Panc1 (cell line): ENCODE data around the gene FYCO1. TPM values are rescaled to one million over a fixed set of nuclear protein-coding genes. Genes with fewer than 3 reads are reported as not detected.

Experiments
- ATAC-seq: fragments of 200-7000 bp; cut with Tn5 transposase; 2 replicates; pipeline ENCODE4 v1.9.1; 2020; ENCODE audit warnings: mild to moderate bottlenecking, moderate library complexity
- BruUV-seq: library from RNA; stranded (reverse); fragments of 400-500 nt; replicated peaks from 2 replicates; lab custom pipeline; 2021; lab: Mats Ljungman, UMichigan
- CTCF ChIA-PET: fragments of 300-600 bp; sonication (Branson Sonifier 250); formaldehyde crosslinking; loops from one replicate; lab custom pipeline; 2022; ENCODE audit warnings: antibody characterized with exemption; lab: Charles Lee
- POLR2A ChIA-PET: fragments of 300-600 bp; sonication (Branson Sonifier 250); formaldehyde crosslinking; loops from one replicate; lab custom pipeline; 2022; ENCODE audit warnings: antibody characterized with exemption; lab: Charles Lee
- DNase-seq: peaks from one replicate; pipeline ENCODE4 v3.0.0-alpha.2; 2010; ENCODE audit warnings: low read depth, low spot score
- H3K27ac ChIP-seq: 2 replicates; pipeline ENCODE4 v1.5.1; 2011; ENCODE audit warnings: mild to moderate bottlenecking, low read length, inconsistent platforms
- H3K27me3 ChIP-seq: fragments of 200-500 bp; sonication (Bioruptor generic); 2 replicates; pipeline ENCODE4 v1.6.0; 2014; ENCODE audit warnings: low read length, inconsistent platforms; ENCODE audit not compliant: control insufficient read depth, insufficient read depth
- H3K36me3 ChIP-seq: fragments of 200-500 bp; sonication (Bioruptor generic); 2 replicates; pipeline ENCODE4 v1.5.1; 2014; ENCODE audit warnings: inconsistent platforms, mild to moderate bottlenecking, low read length, moderate library complexity; ENCODE audit not compliant: control insufficient read depth, insufficient read depth
- H3K4me1 ChIP-seq: 2 replicates; pipeline ENCODE4 v1.5.1; 2011; ENCODE audit warnings: inconsistent platforms, mild to moderate bottlenecking, low read length, moderate library complexity; ENCODE audit not compliant: control insufficient read depth, insufficient read depth
- H3K4me3 ChIP-seq, 2 experiments: 2 replicates each; pipeline ENCODE4 v1.5.1; 2011 to 2012; ENCODE audit warnings: low read depth in 2 of 2, low read length in 2 of 2, mild to moderate bottlenecking in 2 of 2, inconsistent platforms in 1 of 2, moderate library complexity in 1 of 2
- H3K9me3 ChIP-seq: fragments of 200-500 bp; sonication (Bioruptor generic); 2 replicates; pipeline ENCODE4 v1.5.1; 2014; ENCODE audit warnings: low read depth, mild to moderate bottlenecking, inconsistent platforms, low read length, moderate library complexity; ENCODE audit not compliant: control insufficient read depth, insufficient read depth
- CTCF ChIP-seq: fragments of 450-650 bp; IDR thresholded peaks from 2 replicates; pipeline ENCODE4 v1.5.1; 2017; ENCODE audit warnings: mild to moderate bottlenecking
- POLR2AphosphoS5 ChIP-seq: IDR thresholded peaks from 2 replicates; pipeline ENCODE4 v1.6.1; 2012; ENCODE audit warnings: mild to moderate bottlenecking, low read depth, low read length, moderate library complexity
- SIN3A ChIP-seq: IDR thresholded peaks from 2 replicates; pipeline ENCODE4 v1.6.1; 2012; ENCODE audit warnings: low read depth, mild to moderate bottlenecking, low read length, moderate library complexity, borderline replicate concordance; ENCODE audit not compliant: insufficient read depth
- TCF7L2 ChIP-seq: IDR thresholded peaks from 2 replicates; pipeline ENCODE4 v1.6.1; 2011; ENCODE audit warnings: mild to moderate bottlenecking, low read depth, low read length, inconsistent platforms
- in situ Hi-C: cut with HindIII; loops from 2 replicates; pipeline ENCODE4 v1.10.0; 2016; ENCODE audit warnings: low sequenced_read_pairs, low pct_unique_long_range_greater_than_20kb
- intact Hi-C: fragments of 100-400 bp; cut with micrococcal nuclease; formaldehyde crosslinking; loops from one replicate; pipeline ENCODE4 v1.10.0; 2022; ENCODE audit not compliant: unreplicated experiment
- total RNA-seq: library from RNA; stranded (reverse); gene quantifications from one replicate; pipeline ENCODE4 v1.2.1, GENCODE V29; 2021; ENCODE audit not compliant: unreplicated experiment
- TF ChIP-seq, protein P1 (sequence below), 2 experiments: IDR thresholded peaks; 2 replicates each; pipeline ENCODE4 v1.6.1; 2011 to 2012; ENCODE audit warnings: low read depth in 2 of 2, control low read depth in 1 of 2, low read length in 1 of 2, mild to moderate bottlenecking in 1 of 2, moderate library complexity in 1 of 2; ENCODE audit not compliant: insufficient read depth in 1 of 2

The FYCO1 gene
- total RNA-seq, 1 experiment from 2014 or later, result 8.7 TPM

GRCh38 chr3:46031269-46031668 is 35.6 kb upstream of the FYCO1 start:
- intact Hi-C loops, result no loop called here
- TF ChIP-seq TCF7L2 (no peak), CTCF (no peak), SIN3A (no peak), POLR2AphosphoS5 (no peak)
- TF ChIP-seq, protein P1, sequence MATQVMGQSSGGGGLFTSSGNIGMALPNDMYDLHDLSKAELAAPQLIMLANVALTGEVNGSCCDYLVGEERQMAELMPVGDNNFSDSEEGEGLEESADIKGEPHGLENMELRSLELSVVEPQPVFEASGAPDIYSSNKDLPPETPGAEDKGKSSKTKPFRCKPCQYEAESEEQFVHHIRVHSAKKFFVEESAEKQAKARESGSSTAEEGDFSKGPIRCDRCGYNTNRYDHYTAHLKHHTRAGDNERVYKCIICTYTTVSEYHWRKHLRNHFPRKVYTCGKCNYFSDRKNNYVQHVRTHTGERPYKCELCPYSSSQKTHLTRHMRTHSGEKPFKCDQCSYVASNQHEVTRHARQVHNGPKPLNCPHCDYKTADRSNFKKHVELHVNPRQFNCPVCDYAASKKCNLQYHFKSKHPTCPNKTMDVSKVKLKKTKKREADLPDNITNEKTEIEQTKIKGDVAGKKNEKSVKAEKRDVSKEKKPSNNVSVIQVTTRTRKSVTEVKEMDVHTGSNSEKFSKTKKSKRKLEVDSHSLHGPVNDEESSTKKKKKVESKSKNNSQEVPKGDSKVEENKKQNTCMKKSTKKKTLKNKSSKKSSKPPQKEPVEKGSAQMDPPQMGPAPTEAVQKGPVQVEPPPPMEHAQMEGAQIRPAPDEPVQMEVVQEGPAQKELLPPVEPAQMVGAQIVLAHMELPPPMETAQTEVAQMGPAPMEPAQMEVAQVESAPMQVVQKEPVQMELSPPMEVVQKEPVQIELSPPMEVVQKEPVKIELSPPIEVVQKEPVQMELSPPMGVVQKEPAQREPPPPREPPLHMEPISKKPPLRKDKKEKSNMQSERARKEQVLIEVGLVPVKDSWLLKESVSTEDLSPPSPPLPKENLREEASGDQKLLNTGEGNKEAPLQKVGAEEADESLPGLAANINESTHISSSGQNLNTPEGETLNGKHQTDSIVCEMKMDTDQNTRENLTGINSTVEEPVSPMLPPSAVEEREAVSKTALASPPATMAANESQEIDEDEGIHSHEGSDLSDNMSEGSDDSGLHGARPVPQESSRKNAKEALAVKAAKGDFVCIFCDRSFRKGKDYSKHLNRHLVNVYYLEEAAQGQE (IDR thresholded peaks at IDR 0.05; ENCODE audit: insufficient read depth in 1 of 2, low read depth in 2 of 2, low read length in 1 of 2), result no peak
- no peak overlapping the region for H3K27ac ChIP-seq
- H3K4me1 ChIP-seq, result no peaks in the 10 kb centered on the region
- no peak overlapping the region for H3K4me3 ChIP-seq
- no peak for DNase-seq
- no peaks in the 10 kb centered on the region for H3K27me3 ChIP-seq
- ChIA-PET CTCF (no interaction called here), POLR2A (interaction anchor here (0.6 kb wide), 1 partner anchor 231 kb away, joined by 3 read pairs; no protein-coding TSS in a partner anchor)
- BruUV-seq, result no TSS peak
- no peaks in the 10 kb centered on the region for H3K36me3 ChIP-seq
- H3K9me3 ChIP-seq, result no peaks in the 10 kb centered on the region
- no peak for ATAC-seq
- in situ Hi-C loops, result no loop called here

GRCh38 chr3:46030626-46031025 is 35.0 kb upstream of the FYCO1 start:
- BruUV-seq, result no TSS peak
- no peaks in the 10 kb centered on the region for H3K9me3 ChIP-seq
- intact Hi-C loops, result no loop called here
- H3K4me3 ChIP-seq, result no peak overlapping the region
- TF ChIP-seq CTCF (no peak), SIN3A (no peak), POLR2AphosphoS5 (no peak)
- ChIA-PET CTCF (interaction anchor here (0.7 kb wide), 1 partner anchor 380 kb away, joined by 3 read pairs; no protein-coding TSS in a partner anchor), POLR2A (no interaction called here)
- no peak for ATAC-seq
- H3K27ac ChIP-seq, result no peak overlapping the region
- DNase-seq, result no peak
- H3K36me3 ChIP-seq, result no peaks in the 10 kb centered on the region
- in situ Hi-C loops, result no loop called here
- no peaks in the 10 kb centered on the region for H3K27me3 ChIP-seq
- H3K4me1 ChIP-seq, result no peaks in the 10 kb centered on the region
